Activated T-cell treated with anti-CD3 and anti-CD28 coated beads for 48 hours (primary cell): ENCODE data around the gene ING2.
A peak's percentile ranks its signal among the peaks of the same experiment; 100 is the strongest.

Experiments used
- DNase-seq: peaks from one replicate; pipeline ENCODE4 v3.0.0-alpha.2; 2020; ENCODE audit warnings: low read depth

The ING2 gene

DNA sequence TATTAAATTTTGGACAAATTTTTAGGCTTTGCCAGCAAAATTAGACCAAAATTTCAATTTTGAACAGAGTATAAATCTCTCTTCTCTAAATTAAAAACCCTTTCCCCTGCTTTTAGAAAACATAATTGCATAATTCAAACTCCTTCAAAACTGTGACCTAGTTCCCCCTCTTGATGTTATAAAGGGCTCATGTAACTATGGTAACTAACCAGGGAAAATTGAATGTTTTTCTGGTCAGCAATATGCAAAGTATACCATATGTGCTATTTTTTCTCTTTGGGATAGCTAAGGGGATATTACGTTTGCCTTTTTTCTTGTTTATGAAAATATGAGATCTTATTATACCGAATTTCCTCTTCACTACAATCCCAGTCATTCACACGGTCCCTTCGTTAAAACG, 5.1 kb upstream of the ING2 start:
- no peak for DNase-seq

DNA sequence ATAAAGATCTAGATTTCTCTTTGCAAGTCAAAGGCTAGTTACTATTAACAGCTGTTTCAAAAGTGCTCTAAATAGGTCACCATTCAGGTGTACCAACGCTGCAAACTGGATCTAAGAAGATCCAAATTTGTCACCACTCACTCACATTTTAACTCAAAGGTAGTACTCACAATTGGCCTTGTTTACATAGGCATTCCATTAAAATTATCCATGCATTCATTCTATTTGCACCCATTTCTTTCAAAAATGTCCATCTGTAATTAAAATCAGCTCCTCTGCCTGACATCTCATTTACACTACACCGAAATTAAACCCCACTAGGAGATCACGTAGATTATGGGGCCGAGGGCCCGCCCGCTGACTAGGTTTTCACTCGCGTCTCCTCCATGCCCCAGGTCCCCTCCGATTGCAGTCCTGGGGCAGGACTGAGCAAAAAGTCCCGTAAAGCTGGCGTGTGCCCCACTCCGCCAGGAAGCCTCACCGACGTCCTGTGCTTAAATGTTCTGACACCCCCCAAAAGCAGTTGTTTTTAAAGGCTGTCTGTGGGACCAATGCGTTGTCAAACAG, 1.3 kb upstream of the ING2 start:
- no peak for DNase-seq

DNA sequence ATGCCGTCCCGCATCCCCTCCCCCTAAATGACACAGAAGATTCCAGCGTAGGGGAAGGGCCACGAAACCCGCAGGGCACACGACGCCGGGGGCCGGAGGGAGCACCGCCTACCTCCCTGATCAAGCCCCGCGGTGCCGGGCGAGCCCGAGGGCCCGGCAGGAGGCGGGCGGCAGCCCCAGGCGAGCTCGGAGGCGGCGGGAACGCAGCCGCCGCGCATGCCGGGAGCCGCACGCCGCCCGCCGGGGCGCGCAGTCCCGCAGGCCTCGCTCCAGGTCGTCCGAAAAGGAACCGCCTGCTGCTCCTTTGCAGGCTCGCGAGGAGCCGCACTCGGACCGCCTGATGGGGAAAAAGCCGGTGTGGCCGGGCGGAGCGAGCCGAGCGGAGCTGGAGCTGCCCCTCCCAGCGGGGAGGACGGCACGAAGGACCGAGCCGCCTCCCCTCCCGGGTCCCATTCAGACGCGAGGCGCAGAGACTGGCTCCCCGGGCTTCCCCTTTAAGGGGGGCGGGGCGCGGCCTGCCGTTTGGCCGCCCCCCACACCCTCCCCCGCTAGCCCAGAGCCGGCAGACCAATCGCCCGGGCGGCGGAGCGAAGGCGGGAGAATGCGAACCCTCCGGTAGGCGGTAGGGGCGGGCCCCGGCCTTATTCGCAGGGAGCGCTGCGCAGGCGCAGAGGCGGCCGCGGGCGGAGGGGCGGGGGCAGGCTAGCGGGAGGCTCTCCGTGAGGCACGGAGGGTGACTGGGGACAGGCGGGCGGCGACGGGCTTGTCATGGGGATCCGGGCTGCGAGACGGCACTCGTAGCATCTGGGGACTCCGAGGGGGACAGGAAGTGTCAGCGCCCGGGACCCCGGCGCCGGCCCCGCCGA, 561 bp upstream of the ING2 start:
- peak; percentile 99 for DNase-seq

DNA sequence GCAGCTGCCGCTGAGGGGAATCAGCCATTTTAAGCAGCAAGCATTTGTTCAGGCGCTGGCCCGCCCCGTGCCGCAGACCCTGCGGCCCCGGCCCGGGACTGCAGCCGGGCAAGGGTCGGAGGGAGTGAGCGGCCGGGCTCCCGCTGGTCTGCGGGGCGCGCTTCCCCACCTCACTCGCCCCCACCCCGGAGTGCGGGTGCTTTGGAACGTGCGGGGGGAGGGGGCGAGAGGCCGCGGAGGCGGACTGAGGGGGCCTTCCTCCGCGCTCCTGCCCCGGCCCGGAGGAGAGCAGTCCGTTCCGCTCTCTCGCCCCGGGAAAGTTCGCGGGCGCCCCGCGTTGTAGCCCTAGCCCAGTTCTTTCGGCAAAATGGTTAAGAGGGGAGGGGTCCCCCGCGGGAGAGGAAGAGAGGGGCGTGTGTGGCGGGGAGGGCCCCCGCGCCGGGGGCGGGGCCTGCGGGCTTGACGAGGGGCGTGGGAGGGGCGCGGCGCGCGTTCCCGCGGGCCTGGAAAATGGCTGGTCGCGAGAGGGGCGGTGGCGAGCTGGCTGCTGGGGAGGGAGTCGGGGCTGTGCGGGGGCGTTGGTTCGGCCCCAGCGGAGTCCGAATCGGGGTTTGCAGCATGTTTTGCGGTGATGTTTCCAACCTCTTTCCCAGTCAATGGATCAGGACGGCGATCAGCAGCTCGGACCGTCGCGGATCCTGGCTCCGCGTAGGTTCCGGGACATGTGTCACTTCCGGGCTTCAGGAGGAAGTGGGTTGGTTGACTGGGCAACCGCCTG, 942 bp downstream of the ING2 start:
- DNase-seq = peak; percentile 82

DNA sequence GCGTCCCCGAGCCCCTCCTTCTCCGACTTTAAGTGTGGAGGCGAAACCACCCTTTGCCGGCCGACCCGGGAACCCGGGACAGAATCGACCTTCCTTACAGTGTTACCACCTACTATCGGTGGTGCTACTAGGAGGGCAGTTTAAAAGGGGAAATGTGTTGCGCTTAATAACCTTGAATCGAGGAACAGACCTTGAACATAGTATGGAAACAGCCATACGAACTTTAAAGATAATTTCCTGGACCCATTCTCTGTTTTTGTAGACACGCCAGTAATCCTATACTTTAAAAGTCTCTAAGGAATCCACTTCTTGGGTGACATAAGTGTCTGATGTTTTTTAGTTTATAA, 1.5 kb downstream of the ING2 start:
- DNase-seq = no peak

DNA sequence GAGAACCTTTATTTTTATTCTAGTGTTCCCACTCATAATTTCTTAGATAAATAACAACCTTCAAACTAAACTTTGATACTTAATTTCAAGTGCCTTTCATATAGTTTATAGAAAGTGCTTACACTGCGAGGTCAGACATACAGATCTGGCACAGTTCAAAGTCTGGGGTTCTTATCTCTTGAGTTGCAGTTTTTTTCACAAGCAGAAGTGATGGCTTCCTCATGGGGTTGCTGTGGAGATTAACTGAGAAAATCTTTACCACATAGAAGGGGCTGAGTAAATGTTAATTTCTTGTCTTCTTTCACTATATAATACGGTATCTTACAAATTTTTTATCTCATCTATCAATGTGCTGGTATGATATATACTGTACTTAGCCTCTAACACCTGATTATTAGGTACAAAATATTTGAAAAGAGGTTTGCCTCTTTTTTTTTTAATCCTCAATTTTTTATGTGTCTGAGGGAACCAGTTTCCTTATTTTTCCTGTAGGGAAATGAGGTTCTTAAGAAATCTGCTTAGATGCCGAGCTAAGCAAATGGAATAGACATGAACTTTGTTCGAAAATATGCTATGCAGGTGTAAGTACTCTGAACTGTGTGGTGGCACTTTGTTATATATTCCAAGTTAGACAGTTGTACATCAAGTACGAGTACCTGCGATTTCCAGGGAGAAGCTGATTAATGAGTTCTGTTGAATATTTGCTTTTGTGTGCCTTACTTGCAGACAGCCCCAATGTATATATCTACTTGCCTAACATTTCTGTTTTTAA, 3.3 kb downstream of the ING2 start:
- DNase-seq = no peak

DNA sequence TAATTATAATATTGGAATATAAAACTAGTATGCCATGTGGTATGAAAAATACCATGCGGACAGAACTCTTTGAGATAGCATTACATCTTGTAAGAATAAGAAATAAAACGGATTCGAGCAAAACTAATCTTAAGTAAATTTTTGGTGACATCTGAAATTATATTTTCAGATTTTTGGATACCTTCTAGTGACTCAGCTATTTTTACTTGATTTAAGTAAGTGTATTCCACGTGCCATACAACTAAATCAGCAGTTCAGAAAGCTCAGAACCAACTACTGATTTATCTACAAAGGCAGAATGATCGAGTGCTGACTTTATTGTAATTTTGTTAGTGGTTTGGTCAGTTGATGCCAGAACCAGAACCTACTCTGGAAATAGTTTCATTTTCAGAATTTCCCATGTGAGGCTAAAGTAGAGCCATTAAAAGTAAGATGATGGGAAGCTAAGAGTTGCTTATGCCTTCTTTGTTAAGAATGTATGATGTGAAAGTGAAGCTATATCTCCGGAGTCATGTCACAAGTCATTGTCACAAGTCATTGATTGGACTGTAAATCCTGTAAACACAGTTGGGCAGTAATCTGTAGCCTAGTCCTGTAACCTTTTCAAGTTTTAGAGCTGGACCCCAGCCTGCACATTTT, 4.0 kb downstream of the ING2 start:
- DNase-seq = no peak

DNA sequence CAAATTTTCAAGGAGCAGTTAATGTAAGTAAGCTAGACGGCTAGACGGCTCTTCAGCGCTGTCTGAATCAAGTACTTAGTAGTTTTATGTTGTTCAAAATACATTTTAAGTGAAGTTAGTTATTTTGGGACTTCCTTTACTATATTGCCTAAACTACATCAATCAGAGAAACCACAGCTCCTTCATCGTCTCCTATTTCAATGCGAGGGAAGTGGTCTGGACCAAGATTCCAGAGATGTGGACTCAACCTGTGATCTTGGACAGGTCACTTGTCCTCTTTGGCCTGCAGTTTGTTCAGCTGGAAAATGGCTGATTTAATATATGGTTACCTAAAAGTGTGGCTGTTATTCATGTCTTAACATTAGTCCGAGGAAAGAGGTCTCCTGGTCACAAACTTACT, 10.6 kb downstream of the ING2 start:
- DNase-seq = no peak

DNA sequence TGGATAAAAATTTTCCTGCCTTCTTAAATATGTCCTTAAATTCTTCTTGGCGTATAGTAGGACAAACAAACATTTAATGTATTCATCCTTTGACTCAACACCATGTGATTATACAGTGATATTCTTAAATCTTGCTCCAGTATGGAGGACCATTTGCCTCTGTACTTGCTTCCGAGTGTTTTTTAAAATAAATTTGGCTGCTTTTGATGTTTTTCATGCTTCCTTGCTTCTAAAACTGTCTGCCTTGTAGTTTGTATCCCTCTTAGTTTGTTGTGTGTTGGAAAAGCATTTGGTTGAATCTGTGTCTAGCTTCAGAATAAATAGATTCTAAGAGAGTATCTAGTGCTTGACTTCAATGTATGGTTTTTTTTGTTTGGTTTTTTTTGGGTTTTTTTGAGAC, 12.3 kb downstream of the ING2 start:
- no peak for DNase-seq

DNA sequence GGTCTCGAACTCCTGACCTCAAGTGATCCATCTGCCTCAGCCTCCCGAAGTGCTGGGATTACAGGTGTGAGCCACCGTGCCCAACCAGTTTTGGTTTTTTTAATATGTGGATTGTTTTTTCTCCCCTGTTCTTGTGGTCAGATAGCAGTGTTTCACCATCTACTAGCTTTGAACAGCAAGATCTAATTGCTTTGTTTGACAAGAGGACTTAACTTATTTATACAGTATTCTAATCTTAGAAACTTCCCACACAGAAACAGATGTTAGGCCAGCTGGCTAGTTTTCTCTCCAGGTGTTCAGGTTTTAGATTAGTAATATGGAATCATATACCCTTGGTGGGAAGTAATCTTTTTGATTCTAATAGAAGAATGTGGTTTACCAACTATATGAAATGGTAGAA, 12.9 kb downstream of the ING2 start:
- no peak for DNase-seq

DNA sequence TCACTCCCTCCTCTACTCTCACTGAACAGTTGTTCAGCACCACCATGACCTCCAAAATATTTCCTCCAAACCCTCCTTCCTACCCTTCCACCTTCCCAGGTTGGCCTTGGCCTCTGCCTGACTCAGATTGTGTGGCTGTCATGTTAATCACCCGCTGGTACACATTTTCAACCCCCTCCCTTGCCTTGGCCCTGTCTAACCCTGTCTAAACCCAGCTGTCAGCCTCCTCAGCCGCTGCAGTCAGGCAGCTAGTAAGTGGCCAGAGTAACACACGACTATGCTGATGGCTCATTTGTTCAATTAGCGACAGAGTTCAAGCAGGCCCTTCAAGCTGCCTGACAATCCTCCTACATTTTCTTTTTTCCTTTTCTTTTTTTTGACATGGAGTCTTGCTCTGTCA, 18.0 kb downstream of the ING2 start:
- no peak for DNase-seq

DNA sequence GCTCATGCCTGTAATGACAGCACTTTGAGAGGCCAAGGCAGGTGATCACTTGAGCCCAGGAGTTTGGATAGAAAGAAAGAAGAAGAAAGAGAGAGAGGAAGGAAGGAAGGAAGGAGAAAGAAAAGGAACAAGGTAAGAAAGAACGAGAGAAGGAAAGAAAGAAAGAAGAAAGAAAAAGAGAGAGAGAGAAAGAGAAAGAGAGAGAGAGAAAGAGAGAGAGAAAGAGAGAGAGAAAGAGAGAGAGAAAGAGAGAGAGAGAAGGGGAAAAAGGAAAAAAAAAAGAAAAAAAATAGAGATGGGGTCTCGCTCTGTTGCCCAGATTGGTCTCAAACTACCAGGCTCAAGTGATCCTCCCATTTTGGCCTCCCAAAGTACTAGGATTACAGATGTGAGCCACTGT, 22.5 kb downstream of the ING2 start:
- no peak for DNase-seq

DNA sequence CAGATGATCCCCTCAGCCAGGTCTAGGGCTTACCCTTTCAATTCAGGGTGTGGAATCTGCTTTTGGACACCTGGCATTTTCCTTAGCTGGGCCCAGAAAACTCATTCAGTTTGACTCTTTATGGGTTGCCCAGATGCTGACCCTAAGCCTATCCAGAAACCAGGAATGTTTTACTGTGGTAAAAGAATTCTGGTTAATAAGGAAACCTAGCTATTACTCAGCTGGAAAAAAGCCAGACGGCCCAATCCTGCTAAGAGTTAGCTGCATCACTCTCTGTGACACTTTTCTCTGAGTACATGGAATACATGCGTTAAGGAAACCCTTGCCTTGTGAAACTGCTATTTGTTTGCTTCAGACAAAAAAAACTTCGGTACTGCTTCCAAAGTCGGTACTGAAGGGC, 28.0 kb downstream of the ING2 start:
- DNase-seq = no peak

DNA sequence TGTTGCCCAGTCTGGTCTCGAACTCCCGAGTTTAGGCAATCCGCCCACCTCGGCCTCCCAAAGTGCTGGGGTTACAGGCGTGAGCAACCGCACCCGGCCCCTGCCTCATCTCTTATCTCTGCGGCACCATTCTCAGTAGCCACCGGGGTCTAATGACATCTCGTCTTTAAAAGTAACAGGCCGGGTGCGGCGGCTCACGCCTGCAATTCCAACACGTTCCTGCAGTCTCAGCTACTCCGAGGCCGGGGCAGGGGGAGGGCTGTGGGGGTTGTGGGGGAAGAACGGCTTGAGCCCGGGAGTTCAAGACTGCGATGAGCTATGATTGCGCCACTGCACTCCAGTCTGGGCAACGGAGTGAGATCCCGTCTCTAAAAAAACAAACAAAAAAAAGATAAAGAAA, 28.8 kb downstream of the ING2 start:
- DNase-seq = no peak

DNA sequence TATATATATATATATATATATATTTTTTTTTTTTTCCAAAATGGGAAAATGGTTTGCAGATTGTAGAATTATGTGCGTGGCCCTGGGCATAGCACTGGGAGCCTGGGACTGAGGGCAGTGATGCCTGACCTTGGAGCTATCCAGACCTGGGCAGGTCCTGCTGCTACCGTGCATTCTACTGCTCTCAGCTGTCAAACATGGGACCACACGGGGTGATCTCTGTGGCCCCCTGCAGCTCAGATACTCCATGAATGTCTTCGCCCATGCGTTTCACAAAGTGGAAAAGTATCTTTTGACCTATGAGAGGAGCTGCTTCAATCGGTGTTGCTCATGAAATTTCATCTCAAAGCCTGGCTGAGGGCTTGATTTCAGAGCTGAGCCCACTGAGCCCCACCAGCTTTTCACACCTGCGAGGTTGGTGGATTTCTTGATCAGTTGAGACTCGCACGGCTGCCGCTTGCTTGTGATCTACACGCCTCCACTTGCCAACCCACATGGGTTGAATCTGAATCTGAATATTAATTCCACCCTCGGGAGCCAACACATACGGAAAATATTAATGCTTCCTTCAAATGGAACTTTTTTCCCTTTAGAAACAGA, 35.7 kb downstream of the ING2 start:
- no peak for DNase-seq

DNA sequence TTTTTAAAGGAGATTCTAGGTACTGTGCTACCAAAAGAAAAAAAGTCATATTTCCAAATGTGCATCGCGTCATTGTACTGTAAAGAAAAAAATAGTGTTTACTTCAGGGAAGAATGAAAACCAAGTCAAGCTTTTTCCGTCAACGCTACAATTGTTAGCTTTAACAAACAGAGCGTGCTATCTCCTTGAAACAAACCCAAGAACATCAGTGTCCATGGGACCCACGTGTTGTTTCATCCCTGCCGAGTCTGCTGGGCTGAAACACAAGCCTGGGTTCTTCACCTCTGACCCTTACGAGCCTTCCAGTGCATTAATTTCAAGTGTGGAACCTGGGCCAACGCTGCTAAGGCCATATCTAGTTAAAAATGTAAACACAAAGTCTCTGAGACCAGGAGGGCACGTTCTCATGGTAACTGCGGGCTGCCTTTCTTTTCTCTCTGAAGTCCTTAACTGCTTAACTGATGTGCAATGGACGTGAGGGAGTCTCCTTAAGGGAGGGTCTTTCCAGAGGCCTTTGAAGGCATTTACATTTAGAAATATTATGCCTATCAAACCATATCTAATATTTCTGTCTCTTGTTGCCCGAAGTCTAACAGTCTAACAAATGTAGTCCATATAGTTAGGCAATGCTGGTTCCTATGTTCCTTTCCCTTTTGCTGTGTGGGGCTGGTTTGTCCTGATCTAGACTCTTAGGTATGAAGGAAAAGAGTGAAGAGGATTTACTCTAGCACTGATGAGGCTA, 36.3 kb downstream of the ING2 start:
- no peak for DNase-seq

DNA sequence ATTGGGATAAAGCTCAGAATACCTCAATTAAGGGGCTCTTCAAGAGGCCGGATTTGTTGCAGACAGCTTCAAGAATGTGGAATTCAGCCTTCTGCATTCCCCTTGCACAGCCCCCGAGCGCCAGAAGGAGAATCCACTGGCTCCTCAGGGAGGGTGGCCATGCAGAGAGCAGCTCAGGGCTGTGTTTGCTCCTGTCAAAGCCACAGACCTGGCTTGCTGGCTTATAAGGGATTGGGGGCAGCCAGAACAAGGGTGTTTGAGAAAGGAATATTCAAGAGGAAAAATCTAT, 36.8 kb downstream of the ING2 start:
- no peak for DNase-seq

DNA sequence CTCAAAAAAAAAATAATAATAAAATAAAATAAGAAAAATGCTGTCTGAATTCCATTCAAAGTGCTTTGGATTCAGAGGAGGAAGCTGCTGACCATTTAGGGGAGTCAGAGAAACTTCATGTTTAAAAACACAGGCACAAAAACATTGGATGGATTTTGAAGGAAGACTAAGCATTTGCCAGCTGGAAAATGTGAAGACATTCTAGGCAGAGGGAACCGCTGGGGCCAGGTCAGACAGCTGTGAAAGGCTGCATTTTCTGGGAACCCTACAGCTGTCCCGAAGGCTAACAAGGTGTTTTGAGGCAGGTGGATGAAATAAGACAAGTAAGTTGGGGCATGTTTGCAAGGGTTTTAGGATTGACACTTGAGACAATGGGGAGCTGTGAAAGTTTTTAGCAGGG, 38.6 kb downstream of the ING2 start:
- DNase-seq = no peak

DNA sequence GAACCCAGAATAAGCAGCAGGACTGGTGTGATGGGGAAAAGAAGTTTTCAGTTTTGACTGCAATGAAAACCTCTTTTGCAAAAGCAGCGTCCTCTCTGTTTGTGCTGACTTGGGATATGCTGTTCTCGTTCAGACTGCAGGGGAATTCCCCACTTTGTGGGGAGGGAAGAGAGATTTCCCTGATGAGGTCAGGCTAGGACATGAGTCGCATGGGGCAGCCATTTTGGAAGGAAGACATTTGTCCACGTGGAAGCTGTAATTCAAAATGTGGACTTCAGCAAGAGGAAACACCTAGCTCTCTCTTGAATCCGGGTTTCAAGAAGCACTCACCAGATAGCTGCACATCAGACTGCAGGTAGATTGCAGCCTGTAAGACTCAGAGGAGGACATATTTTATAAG, 39.3 kb downstream of the ING2 start:
- no peak for DNase-seq

DNA sequence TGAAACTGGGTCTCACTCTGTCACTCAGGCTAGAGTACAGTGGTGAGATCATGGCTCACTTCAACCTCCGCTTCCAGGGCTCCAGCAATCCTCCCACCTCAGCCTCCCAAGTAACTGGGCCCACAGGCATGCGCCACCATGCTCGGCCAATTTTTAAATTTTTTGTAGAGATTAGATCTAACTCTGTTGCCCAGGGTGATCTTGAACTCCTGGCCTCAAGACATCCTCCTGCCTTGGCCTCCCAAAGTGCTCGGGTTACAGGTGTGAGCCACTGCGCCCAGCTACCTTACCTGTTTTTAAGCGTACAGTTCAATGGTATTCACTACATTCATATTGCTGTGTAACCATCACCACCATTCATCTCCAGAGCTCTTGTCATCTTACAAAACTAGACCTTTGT, 41.5 kb downstream of the ING2 start:
- DNase-seq = no peak

DNA sequence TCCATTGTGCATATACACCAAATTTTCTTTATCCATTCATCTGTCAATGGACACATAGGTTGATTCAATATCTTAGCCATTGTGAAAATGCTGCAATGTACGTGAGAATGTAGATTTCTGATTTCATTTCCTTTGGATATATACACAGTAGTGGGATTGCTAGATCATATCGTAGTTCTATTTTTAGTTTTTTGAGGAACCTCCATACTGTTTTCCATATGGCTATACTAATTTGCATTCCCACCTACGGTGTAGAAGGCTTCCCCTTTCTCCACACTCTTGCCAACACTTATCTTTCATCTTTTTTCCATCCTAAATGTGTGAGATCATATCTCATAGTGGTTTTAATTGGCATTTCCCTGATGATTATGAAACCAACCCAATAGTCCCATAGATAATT, 43.4 kb downstream of the ING2 start:
- DNase-seq = no peak
